Fibroblast of the aortic adventitia (primary cell): ENCODE results near the gene PTPN1. TPM values are rescaled to one million over a fixed set of nuclear protein-coding genes. Genes with fewer than 3 reads are reported as not detected.

Experiments
- DNase-seq: peaks from one replicate; pipeline ENCODE4 v3.0.0-alpha.2; 2010; ENCODE audit warnings: low read depth
- H3K4me3 ChIP-seq: 2 replicates; pipeline ENCODE4 v1.5.1; 2011; ENCODE audit warnings: low read depth, mild to moderate bottlenecking, control low read depth, low read length, moderate library complexity
- CTCF ChIP-seq: IDR thresholded peaks from 2 replicates; pipeline ENCODE4 v1.5.1; 2011; ENCODE audit warnings: mild to moderate bottlenecking, low read length, control low read depth, inconsistent platforms; ENCODE audit not compliant: insufficient read depth
- total RNA-seq: library from RNA; depleted of rRNA; stranded (reverse); fragments of >200 nt; gene quantifications from 2 replicates; pipeline ENCODE4 v1.2.3, GENCODE V29; 2012; ENCODE audit warnings: low replicate concordance

The PTPN1 gene
- total RNA-seq, 1 donor: 19.9 TPM

GRCh38 chr20:50602432-50603088, 92.4 kb downstream of the PTPN1 start:
- no peak overlapping the region for H3K4me3 ChIP-seq
- DNase-seq: no peak
- no peak for TF ChIP-seq CTCF

- no peak for TF ChIP-seq CTCF
- H3K4me3 ChIP-seq: no peak overlapping the region
- DNase-seq: no peak
Measured at GRCh38 chr20:50604451-50604850, 94.3 kb downstream of the PTPN1 start.

- TF ChIP-seq CTCF: no peak
- DNase-seq: no peak
- no peak overlapping the region for H3K4me3 ChIP-seq
Measured at GRCh38 chr20:50605136-50605535, 95.0 kb downstream of the PTPN1 start.

GRCh38 chr20:50607436-50607835, 97.3 kb downstream of the PTPN1 start:
- no peak overlapping the region for H3K4me3 ChIP-seq
- no peak for DNase-seq
- TF ChIP-seq CTCF: no peak

GRCh38 chr20:50607850-50608749, 97.9 kb downstream of the PTPN1 start:
- H3K4me3 ChIP-seq: no peak overlapping the region
- TF ChIP-seq CTCF: no peak
- no peak for DNase-seq

- no peak overlapping the region for H3K4me3 ChIP-seq
- no peak for DNase-seq
- no peak for TF ChIP-seq CTCF
Measured at GRCh38 chr20:50608750-50609104, 98.5 kb downstream of the PTPN1 start.
